ENCODE data around the gene WDR44. TPM values are rescaled to one million over a fixed set of nuclear protein-coding genes. Genes with fewer than 3 reads are reported as not detected.
"Not testable (repeated sequence)": the region's sequence is repeated elsewhere in the genome, so short reads cannot be mapped to it uniquely, and the experiment has no call there.

WDR44 gene
- 25.4 TPM for total RNA-seq
- polyA plus RNA-seq, result 13.5 TPM

- Histone ChIP-seq H3K36me3 (ENCODE audit: insufficient read depth) (no peaks in the 10 kb centered on the region), H3K27ac (ENCODE audit: low read depth) (peak within 1 kb of the TSS; percentile 91), H3K4me1 (ENCODE audit: insufficient read depth) (no peaks in the 10 kb centered on the region), H3K4me3 (ENCODE audit: low read depth, low read length) (peak within 1 kb of the TSS; percentile 75)
- under 1% methylated on average over 60 of the region's 60 CpGs for WGBS
- DNase-seq (ENCODE audit: extremely low spot score), result peak; percentile 91
Measured at GRCh38 chrX:118345464-118346257, at the start of gene WDR44. Gene WDR44 (plus strand): TSS chrX:118346106. CDS start chrX:118346504, 398 bp downstream.

GRCh38 chrX:118305827-118306226, 40.1 kb upstream of the WDR44 start:
- H3K27ac ChIP-seq (ENCODE audit: low read depth); H3K4me1 ChIP-seq (ENCODE audit: insufficient read depth); H3K4me3 ChIP-seq (ENCODE audit: low read depth, low read length); DNase-seq (ENCODE audit: extremely low spot score); H3K36me3 ChIP-seq (ENCODE audit: insufficient read depth): not testable (repeated sequence)
- 96% methylated on average over 2 of the region's 2 CpGs for WGBS

- Histone ChIP-seq H3K4me3 (ENCODE audit: low read depth, low read length) (no peak overlapping the region), H3K36me3 (ENCODE audit: insufficient read depth) (no peaks in the 10 kb centered on the region)
- WGBS, result 90% methylated on average over 2 of the region's 2 CpGs
Measured at GRCh38 chrX:118315529-118315928, 30.4 kb upstream of the WDR44 start.

DNA sequence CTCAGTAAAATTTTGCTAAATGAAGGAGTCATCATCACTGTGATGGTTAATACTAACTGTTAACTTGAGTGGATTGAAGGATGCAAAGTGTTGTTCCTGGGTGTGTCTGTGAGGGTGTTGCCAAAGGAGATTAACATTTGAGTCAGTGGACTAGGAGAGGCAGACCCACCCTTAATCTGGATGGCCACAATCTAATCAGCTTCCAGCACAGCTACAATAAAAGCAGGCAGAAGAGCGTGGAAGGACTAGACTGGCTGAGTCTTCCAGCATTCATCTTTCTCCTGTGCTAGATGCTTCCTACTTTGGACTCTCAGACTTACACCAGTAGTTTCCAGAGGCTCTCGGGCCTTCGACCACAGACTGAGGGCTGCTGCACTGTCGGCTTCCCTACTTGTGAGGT, 21.3 kb upstream of the WDR44 start:
- Histone ChIP-seq H3K27ac (ENCODE audit: low read depth) (no peak overlapping the region), H3K4me3 (ENCODE audit: low read depth, low read length) (no peak overlapping the region), H3K4me1 (ENCODE audit: insufficient read depth) (no peaks in the 10 kb centered on the region), H3K36me3 (ENCODE audit: insufficient read depth) (no peaks in the 10 kb centered on the region)
- no peak for DNase-seq (ENCODE audit: extremely low spot score)
- WGBS, result 89% methylated on average over 4 of the region's 4 CpGs

More at GRCh38 chrX:118315529-118315928, 30.4 kb upstream of the WDR44 start:
- no peak for DNase-seq (ENCODE audit: extremely low spot score)
- H3K4me1 ChIP-seq (ENCODE audit: insufficient read depth), result no peaks in the 10 kb centered on the region
- no peak overlapping the region for H3K27ac ChIP-seq (ENCODE audit: low read depth)

- 68% methylated on average over 2 of the region's 2 CpGs for WGBS
Measured at GRCh38 chrX:118325453-118325852, 20.5 kb upstream of the WDR44 start.

GRCh38 chrX:118329175-118329574, 16.7 kb upstream of the WDR44 start:
- no peaks in the 10 kb centered on the region for H3K4me1 ChIP-seq (ENCODE audit: insufficient read depth)
- no peaks in the 10 kb centered on the region for H3K36me3 ChIP-seq (ENCODE audit: insufficient read depth)
- WGBS, result 63% methylated on average over 3 of the region's 3 CpGs
- no peak overlapping the region for H3K4me3 ChIP-seq (ENCODE audit: low read depth, low read length)
- H3K27ac ChIP-seq (ENCODE audit: low read depth), result no peak overlapping the region
- no peak for DNase-seq (ENCODE audit: extremely low spot score)

More at GRCh38 chrX:118325453-118325852, 20.5 kb upstream of the WDR44 start:
- H3K4me3 ChIP-seq (ENCODE audit: low read depth, low read length), result no peak overlapping the region
- H3K36me3 ChIP-seq (ENCODE audit: insufficient read depth), result no peaks in the 10 kb centered on the region
- no peak for DNase-seq (ENCODE audit: extremely low spot score)
- H3K27ac ChIP-seq (ENCODE audit: low read depth), result no peak overlapping the region
- no peaks in the 10 kb centered on the region for H3K4me1 ChIP-seq (ENCODE audit: insufficient read depth)

DNA sequence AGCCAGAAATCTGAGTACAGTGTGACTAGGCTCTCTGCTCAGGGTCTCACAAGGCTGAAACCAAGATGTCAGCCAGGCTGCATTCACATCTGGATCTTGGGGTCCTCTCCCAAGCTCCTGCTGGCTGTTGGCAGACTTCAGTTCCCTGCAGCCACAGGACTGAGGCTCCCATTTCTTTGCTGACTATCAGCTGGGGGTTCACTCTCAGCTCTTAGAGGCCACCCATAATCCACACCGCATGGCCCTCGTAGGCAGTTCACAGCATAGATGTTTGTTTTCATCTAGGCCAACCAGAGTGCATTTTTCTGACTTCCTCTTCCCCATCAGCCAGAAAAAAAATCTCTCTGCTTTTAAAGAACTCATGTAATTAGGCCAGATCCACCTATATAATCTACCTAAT, 8.2 kb upstream of the WDR44 start:
- Histone ChIP-seq H3K4me1 (ENCODE audit: insufficient read depth) (no peaks in the 10 kb centered on the region), H3K36me3 (ENCODE audit: insufficient read depth) (no peaks in the 10 kb centered on the region), H3K27ac (ENCODE audit: low read depth) (no peak overlapping the region), H3K4me3 (ENCODE audit: low read depth, low read length) (no peak overlapping the region)
- no peak for DNase-seq (ENCODE audit: extremely low spot score)
- WGBS, result 63% methylated on average over 2 of the region's 2 CpGs

DNA sequence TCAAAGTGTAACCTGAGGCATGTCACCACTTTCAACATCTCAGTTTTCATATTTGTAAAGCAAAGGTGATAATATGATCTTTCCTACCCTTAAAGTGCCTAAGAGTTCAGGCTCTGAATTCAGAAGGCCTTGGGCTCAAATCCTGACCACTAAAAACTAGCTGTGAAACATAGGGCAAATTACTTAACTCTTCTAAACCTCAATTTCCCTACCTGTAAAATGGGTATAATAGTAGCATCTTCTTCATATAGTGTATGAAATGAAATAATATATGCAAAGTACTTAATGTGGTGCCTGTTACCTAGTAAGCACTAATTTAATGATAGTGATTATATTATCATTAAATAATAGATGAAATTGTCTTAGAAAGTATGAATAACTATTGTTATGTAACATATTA, 7.0 kb upstream of the WDR44 start:
- Histone ChIP-seq H3K4me1 (ENCODE audit: insufficient read depth) (no peaks in the 10 kb centered on the region), H3K36me3 (ENCODE audit: insufficient read depth) (no peaks in the 10 kb centered on the region), H3K27ac (ENCODE audit: low read depth) (no peak overlapping the region), H3K4me3 (ENCODE audit: low read depth, low read length) (no peak overlapping the region)
- DNase-seq (ENCODE audit: extremely low spot score), result no peak

- H3K4me3 ChIP-seq (ENCODE audit: low read depth, low read length), result peak overlapping the region; percentile 33
- WGBS, result 11% methylated on average over 9 of the region's 9 CpGs
- peak overlapping the region; percentile 90 for H3K27ac ChIP-seq (ENCODE audit: low read depth)
- peak; percentile 43 for DNase-seq (ENCODE audit: extremely low spot score)
- no peaks in the 10 kb centered on the region for H3K36me3 ChIP-seq (ENCODE audit: insufficient read depth)
- H3K4me1 ChIP-seq (ENCODE audit: insufficient read depth), result no peaks in the 10 kb centered on the region
Measured at GRCh38 chrX:118345045-118345463, 852 bp upstream of the WDR44 start.

DNA sequence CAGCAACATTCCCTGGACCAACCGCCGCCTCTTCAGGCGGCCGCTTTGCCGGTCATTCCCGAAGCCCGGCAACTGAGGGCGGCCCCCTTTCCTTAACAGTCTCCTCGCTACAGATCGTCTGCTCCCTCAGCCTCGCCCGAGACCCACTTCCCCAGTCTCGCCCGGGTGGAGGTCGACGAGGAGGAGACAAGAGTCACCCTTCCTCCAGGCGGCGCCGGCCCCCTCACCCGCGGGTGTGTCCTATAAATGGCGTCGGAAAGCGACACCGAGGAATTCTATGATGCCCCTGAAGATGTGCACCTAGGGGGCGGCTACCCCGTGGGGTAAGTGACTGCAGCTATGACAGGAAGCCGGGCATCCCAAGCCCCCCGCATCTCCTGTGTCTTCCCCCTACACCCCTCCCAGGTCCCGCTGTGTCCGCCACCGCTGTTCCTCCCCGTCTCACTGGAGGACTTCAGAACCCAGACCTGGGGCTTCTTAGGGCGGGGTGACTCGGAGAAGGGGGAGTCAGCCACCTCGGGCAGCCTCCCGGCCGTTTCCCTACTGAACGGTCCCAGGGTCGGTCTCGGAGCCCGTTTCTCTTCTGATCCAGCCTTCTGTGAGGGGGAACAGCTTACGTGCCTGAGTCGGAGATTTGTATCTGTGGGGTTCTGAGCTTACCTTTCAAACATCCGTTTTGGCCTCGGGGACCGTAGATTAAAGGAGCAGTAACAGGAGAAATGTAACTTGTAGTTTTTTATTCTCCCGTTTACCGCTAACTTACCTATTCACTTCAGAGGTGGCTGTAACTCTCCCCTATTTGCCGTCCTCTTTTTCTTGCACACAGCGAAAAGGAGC, 570 bp downstream of the WDR44 start:
- under 1% methylated on average over 51 of the region's 51 CpGs for WGBS
- H3K4me1 ChIP-seq (ENCODE audit: insufficient read depth), result no peaks in the 10 kb centered on the region
- H3K4me3 ChIP-seq (ENCODE audit: low read depth, low read length), result peak overlapping the region; percentile 75
- peak; percentile 0 for DNase-seq (ENCODE audit: extremely low spot score)
- H3K27ac ChIP-seq (ENCODE audit: low read depth), result peak overlapping the region; percentile 91
- H3K36me3 ChIP-seq (ENCODE audit: insufficient read depth), result no peaks in the 10 kb centered on the region

- Histone ChIP-seq H3K4me3 (ENCODE audit: low read depth, low read length) (peak overlapping the region; percentile 75), H3K4me1 (ENCODE audit: insufficient read depth) (no peaks in the 10 kb centered on the region), H3K27ac (ENCODE audit: low read depth) (no peak overlapping the region), H3K36me3 (ENCODE audit: insufficient read depth) (no peaks in the 10 kb centered on the region)
- DNase-seq (ENCODE audit: extremely low spot score), result peak; percentile 8
- under 1% methylated on average over 11 of the region's 11 CpGs for WGBS
Measured at GRCh38 chrX:118347131-118347530, 1.2 kb downstream of the WDR44 start.

GRCh38 chrX:118347736-118348135, 1.8 kb downstream of the WDR44 start:
- 8% methylated on average over 3 of the region's 3 CpGs for WGBS
- Histone ChIP-seq H3K4me1 (ENCODE audit: insufficient read depth) (no peaks in the 10 kb centered on the region), H3K27ac (ENCODE audit: low read depth) (no peak overlapping the region), H3K36me3 (ENCODE audit: insufficient read depth) (no peaks in the 10 kb centered on the region), H3K4me3 (ENCODE audit: low read depth, low read length) (peak overlapping the region; percentile 75)
- DNase-seq (ENCODE audit: extremely low spot score), result no peak

DNA sequence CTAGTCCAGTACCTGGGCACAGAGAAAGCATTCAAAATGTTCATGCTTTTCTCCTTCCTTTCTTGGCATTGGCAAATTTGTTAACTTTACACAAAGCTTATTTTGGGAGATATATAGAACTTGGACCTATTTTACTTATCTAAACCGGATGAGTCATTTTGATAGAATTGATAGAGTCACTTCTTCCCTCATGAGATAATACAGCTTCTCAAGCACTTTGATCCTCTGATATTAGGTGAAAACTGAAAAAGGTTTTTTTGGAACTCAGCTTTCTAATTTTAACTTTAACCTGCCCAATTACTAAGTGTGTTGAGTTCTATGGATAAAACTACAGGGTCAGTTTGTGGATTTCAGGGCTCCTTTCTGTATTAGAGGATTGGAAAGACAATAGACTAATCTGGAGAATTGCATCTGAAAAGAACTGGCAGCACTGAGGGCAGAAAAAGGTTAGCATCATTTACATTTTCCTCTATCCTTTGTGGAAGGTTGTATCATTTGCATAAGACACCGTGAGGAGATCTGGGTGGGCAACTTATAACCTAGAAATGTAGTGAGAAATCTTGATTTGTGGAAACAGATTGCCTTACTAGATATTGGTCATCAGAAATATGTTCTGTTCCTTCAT, 2.4 kb downstream of the WDR44 start:
- Histone ChIP-seq H3K36me3 (ENCODE audit: insufficient read depth) (no peaks in the 10 kb centered on the region), H3K4me3 (ENCODE audit: low read depth, low read length) (no peak overlapping the region), H3K4me1 (ENCODE audit: insufficient read depth) (no peaks in the 10 kb centered on the region), H3K27ac (ENCODE audit: low read depth) (no peak overlapping the region)
- no peak for DNase-seq (ENCODE audit: extremely low spot score)
- WGBS, result 35% methylated on average over 2 of the region's 2 CpGs
